ENCODE results near the gene RMI2. TPM values are rescaled to one million over a fixed set of nuclear protein-coding genes. Genes with fewer than 3 reads are reported as not detected.

Gene RMI2
- total RNA-seq, 1 donor from 2014 or later, result 2.6 TPM

DNA sequence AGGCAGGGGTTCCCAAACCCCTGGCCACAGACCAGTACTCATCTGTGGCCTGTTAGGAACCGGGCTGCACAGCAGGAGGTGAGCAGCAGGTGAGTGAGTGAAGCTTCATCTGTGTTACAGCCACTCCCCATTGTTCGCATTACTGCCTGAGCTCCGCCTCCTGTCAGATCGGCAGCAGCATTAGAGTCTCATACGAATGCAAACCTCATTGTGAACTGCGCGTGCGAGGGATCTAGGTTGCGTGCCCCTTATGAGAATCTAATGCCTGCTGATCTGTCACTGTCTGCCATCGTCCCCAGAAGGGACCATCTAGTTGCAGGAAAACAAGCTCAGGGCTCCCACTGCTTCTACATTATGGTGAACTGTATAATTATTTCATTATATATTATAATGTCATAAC is 25.1 kb upstream of the RMI2 start:
- Histone ChIP-seq H3K36me3 (ENCODE audit: control insufficient read depth, insufficient read depth, low read length) (no peaks in the 10 kb centered on the region), H3K27me3 (ENCODE audit: control insufficient read depth, insufficient read depth, low read length) (no peaks in the 10 kb centered on the region), H3K4me3 (ENCODE audit: low read depth, low read length) (no peak overlapping the region)
- TF ChIP-seq, protein P1, sequence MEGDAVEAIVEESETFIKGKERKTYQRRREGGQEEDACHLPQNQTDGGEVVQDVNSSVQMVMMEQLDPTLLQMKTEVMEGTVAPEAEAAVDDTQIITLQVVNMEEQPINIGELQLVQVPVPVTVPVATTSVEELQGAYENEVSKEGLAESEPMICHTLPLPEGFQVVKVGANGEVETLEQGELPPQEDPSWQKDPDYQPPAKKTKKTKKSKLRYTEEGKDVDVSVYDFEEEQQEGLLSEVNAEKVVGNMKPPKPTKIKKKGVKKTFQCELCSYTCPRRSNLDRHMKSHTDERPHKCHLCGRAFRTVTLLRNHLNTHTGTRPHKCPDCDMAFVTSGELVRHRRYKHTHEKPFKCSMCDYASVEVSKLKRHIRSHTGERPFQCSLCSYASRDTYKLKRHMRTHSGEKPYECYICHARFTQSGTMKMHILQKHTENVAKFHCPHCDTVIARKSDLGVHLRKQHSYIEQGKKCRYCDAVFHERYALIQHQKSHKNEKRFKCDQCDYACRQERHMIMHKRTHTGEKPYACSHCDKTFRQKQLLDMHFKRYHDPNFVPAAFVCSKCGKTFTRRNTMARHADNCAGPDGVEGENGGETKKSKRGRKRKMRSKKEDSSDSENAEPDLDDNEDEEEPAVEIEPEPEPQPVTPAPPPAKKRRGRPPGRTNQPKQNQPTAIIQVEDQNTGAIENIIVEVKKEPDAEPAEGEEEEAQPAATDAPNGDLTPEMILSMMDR (IDR thresholded peaks at IDR 0.05; ENCODE audit: insufficient read depth, low read length, severe bottlenecking), result no peak
- no peak for FAIRE-seq
- DNase-seq (ENCODE audit: low read depth), result no peak

DNA sequence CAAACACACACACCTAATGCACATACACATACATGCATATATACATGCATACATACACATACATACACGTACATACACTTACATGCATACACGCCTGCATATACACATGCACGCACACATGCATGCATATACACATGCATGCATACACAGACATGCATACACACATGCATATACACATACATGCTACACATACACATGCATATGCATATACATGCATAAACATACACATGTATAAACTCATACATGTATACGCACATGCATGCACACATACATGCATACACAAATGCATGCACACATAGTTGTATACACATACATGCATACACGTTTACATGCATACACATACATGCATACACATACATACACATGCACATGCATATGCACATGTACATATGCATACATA is 23.6 kb upstream of the RMI2 start:
- FAIRE-seq (no peak), DNase-seq (ENCODE audit: low read depth) (no peak)
- Histone ChIP-seq H3K4me3 (ENCODE audit: low read depth, low read length) (no peak overlapping the region), H3K27me3 (ENCODE audit: control insufficient read depth, insufficient read depth, low read length) (no peaks in the 10 kb centered on the region), H3K36me3 (ENCODE audit: control insufficient read depth, insufficient read depth, low read length) (no peaks in the 10 kb centered on the region)
- TF ChIP-seq, protein P1 (IDR thresholded peaks at IDR 0.05; ENCODE audit: insufficient read depth, low read length, severe bottlenecking), result no peak

DNA sequence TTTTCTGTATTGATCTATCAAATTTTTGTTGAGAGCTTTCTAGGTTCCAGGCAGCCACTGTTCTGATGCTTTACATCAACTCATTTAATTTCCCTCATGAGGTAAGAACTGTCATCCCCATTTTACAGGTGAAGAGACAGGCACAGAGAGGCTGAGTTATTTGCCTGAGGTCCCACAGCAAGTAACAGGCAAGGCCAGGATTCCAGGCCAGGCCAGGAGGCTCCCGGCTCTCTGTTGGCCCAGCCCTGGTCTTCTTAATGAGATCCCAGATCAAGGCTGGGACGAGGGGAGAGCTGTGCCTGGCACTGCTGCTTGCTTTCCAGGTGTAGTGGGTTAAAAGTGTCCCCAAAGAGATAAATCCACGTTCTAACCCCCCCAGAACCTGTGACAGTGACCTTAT is 22.4 kb upstream of the RMI2 start:
- TF ChIP-seq, protein P1 (IDR thresholded peaks at IDR 0.05; ENCODE audit: insufficient read depth, low read length, severe bottlenecking), result no peak
- no peaks in the 10 kb centered on the region for H3K36me3 ChIP-seq (ENCODE audit: control insufficient read depth, insufficient read depth, low read length)
- H3K27me3 ChIP-seq (ENCODE audit: control insufficient read depth, insufficient read depth, low read length), result no peaks in the 10 kb centered on the region
- no peak for FAIRE-seq
- H3K4me3 ChIP-seq (ENCODE audit: low read depth, low read length), result no peak overlapping the region
- no peak for DNase-seq (ENCODE audit: low read depth)

DNA sequence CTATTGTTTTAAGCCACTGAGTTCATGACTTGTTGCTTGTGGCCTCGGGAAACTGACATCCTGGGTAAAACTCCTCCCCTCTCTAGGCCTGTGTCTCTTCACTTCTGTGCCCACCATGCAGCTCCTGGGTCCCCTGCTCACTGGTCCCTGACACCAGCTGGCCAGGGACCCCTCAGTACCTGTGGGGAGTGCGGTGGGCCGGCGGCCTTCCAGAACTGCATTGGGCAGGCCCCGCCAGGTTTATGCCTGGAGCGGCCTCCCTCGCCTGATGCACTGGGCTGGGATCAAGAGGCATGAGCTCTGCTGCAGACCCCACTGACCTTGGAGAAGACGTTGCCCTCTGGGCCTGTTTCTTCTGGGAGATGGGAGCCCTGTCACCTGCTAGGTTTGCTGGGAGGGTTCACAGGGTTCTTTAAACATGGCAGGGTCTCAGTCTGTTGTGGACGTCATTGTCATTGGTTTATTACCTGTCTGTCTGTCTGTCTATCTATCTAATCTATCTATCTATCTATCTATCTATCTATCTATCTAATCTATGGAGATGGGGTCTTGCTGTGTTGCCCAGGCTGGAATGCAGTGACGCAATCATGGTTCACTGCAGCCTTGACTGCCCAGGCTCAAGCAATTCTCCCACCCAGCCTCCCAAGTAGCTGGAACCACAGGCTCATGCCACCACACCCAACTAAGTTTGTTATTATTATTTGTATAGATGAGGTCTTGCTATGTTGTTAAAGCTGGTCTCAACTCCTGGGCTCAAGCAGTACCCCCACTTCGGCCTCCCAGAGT is 21.5 kb upstream of the RMI2 start:
- FAIRE-seq (no peak), DNase-seq (ENCODE audit: low read depth) (no peak)
- Histone ChIP-seq H3K27me3 (ENCODE audit: control insufficient read depth, insufficient read depth, low read length) (no peaks in the 10 kb centered on the region), H3K36me3 (ENCODE audit: control insufficient read depth, insufficient read depth, low read length) (no peaks in the 10 kb centered on the region), H3K4me3 (ENCODE audit: low read depth, low read length) (no peak overlapping the region)
- TF ChIP-seq, protein P1 (IDR thresholded peaks at IDR 0.05; ENCODE audit: insufficient read depth, low read length, severe bottlenecking), result no peak

DNA sequence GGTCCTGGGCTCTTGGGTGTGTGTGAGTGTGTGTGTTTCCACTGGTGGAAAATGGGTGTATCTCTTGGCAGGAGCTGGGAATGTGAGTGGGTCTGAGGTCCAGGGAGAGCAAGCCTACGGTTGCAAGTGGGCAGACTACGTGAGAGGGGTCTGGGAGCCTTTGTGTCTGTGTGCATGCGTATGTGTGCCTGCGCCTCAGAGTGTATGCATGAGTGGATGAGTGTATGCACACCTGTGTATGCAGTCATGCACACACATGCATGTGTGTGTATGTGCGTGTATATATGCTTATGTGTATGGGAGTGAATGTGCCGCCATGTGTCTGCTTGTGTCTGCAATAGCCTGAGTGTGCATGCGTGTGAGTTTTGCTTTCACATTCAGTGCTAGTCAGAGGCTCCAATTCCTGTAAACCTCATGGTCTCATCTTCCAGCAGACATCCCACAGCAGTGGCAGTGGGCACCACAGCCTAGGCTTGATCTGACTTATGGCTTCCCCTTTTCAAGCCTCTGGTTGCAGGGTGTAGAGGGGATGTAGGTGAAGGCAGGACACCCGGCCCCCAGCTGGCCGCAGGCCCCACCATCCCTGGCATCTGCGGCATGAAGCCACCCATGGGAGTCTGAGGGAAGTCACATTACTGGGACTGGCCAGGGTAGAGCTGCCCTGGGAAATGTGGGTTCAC is 19.7 kb upstream of the RMI2 start:
- H3K36me3 ChIP-seq (ENCODE audit: control insufficient read depth, insufficient read depth, low read length), result no peaks in the 10 kb centered on the region
- DNase-seq (ENCODE audit: low read depth) (no peak), FAIRE-seq (no peak)
- TF ChIP-seq, protein P1 (IDR thresholded peaks at IDR 0.05; ENCODE audit: insufficient read depth, low read length, severe bottlenecking), result no peak
- no peaks in the 10 kb centered on the region for H3K27me3 ChIP-seq (ENCODE audit: control insufficient read depth, insufficient read depth, low read length)
- no peak overlapping the region for H3K4me3 ChIP-seq (ENCODE audit: low read depth, low read length)
